ENCODE results near the gene LY9.

DNA sequence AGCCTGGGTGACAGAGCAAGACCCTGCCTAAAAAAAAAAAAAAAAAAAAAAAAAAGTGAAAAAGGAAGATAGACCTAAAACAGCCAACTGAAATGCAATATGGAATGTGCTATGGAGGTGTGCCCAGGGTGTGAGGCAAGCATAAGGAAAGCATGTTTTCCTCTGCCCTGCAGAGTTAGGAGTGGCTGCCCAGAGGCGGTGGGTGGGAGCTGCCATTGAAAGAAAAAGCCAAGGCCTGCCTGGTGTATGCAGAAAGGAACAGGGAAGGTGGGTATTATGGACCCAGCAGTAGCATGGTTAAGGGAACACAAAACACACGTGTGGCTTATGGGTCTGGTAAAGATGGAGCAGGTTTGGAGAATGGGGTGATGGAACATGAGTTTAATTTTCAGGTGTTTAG, 57.8 kb downstream of the LY9 start:
- TF ChIP-seq, protein P1, sequence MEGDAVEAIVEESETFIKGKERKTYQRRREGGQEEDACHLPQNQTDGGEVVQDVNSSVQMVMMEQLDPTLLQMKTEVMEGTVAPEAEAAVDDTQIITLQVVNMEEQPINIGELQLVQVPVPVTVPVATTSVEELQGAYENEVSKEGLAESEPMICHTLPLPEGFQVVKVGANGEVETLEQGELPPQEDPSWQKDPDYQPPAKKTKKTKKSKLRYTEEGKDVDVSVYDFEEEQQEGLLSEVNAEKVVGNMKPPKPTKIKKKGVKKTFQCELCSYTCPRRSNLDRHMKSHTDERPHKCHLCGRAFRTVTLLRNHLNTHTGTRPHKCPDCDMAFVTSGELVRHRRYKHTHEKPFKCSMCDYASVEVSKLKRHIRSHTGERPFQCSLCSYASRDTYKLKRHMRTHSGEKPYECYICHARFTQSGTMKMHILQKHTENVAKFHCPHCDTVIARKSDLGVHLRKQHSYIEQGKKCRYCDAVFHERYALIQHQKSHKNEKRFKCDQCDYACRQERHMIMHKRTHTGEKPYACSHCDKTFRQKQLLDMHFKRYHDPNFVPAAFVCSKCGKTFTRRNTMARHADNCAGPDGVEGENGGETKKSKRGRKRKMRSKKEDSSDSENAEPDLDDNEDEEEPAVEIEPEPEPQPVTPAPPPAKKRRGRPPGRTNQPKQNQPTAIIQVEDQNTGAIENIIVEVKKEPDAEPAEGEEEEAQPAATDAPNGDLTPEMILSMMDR (conservative IDR thresholded peaks at IDR 0.05; ENCODE audit: low read depth, low read length): no peak
- TF ChIP-seq EZH2 (IDR thresholded peaks at IDR 0.05; ENCODE audit: low read length, unreplicated experiment): no peak
- TF ChIP-seq EZH2phosphoT487 (IDR thresholded peaks at IDR 0.05; ENCODE audit: borderline replicate concordance, low read length): no peak
